ENCODE data around the gene CKLF.

Gene CKLF

DNA sequence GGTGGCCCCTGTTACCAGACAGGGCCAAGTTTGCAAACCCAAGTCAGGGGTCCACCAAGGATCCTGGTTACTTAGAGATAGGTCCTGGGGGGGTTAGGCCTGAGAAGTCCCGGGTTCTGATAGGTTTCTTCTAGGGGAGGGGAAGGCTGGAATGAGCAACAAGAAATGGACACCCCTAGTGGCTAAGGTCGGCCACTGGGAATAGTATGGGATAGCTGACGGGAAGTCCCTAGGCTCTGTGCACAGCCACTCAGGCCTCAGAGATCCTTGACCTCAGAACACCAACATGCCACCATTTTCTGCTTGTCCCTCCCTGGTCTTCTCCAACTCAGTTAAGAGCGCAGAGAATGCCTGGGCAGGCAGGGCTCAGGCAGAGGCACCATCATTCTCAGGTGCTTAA is 15.9 kb upstream of the CKLF start:
- no peak for TF ChIP-seq SIN3A (IDR thresholded peaks at IDR 0.05; ENCODE audit: borderline replicate concordance, insufficient read depth, low read length)
- no peak for TF ChIP-seq TAF1 (IDR thresholded peaks at IDR 0.05; ENCODE audit: borderline replicate concordance, insufficient read depth, low read length)
- TF ChIP-seq, protein P1, sequence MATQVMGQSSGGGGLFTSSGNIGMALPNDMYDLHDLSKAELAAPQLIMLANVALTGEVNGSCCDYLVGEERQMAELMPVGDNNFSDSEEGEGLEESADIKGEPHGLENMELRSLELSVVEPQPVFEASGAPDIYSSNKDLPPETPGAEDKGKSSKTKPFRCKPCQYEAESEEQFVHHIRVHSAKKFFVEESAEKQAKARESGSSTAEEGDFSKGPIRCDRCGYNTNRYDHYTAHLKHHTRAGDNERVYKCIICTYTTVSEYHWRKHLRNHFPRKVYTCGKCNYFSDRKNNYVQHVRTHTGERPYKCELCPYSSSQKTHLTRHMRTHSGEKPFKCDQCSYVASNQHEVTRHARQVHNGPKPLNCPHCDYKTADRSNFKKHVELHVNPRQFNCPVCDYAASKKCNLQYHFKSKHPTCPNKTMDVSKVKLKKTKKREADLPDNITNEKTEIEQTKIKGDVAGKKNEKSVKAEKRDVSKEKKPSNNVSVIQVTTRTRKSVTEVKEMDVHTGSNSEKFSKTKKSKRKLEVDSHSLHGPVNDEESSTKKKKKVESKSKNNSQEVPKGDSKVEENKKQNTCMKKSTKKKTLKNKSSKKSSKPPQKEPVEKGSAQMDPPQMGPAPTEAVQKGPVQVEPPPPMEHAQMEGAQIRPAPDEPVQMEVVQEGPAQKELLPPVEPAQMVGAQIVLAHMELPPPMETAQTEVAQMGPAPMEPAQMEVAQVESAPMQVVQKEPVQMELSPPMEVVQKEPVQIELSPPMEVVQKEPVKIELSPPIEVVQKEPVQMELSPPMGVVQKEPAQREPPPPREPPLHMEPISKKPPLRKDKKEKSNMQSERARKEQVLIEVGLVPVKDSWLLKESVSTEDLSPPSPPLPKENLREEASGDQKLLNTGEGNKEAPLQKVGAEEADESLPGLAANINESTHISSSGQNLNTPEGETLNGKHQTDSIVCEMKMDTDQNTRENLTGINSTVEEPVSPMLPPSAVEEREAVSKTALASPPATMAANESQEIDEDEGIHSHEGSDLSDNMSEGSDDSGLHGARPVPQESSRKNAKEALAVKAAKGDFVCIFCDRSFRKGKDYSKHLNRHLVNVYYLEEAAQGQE (IDR thresholded peaks at IDR 0.05; ENCODE audit: insufficient read depth in 1 of 2, low read depth in 2 of 2, low read length in 2 of 2): no peak
- TF ChIP-seq POLR2AphosphoS5 (IDR thresholded peaks at IDR 0.05; ENCODE audit: low read depth, low read length): no peak
- no peak for TF ChIP-seq FOXP2 (optimal IDR thresholded peaks at IDR 0.05; ENCODE audit: borderline replicate concordance, extremely low read depth, extremely low read length, insufficient read depth)

DNA sequence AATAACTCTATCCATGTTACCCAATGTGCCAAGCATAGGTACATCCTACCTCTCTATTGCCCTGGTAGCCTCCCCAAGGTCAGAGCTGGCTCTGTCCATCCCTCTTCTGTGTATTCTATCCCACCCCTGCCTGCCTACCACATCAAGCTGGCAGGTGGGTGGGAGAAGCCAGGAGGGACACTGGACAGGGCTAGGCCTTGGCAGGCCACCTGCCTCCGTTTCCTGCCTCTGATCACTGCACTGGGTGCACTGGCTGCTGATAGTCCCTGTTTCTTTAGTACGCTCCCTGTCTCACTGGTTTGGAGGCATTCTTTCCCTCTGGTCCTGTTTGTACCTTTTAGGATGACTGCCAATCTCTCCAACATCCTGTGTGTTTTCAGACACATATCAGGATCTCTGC is 15.1 kb upstream of the CKLF start:
- TF ChIP-seq TAF1 (IDR thresholded peaks at IDR 0.05; ENCODE audit: borderline replicate concordance, insufficient read depth, low read length) (no peak), SIN3A (IDR thresholded peaks at IDR 0.05; ENCODE audit: borderline replicate concordance, insufficient read depth, low read length) (no peak), FOXP2 (optimal IDR thresholded peaks at IDR 0.05; ENCODE audit: borderline replicate concordance, extremely low read depth, extremely low read length, insufficient read depth) (no peak), POLR2AphosphoS5 (IDR thresholded peaks at IDR 0.05; ENCODE audit: low read depth, low read length) (no peak)
- TF ChIP-seq, protein P1 (IDR thresholded peaks at IDR 0.05; ENCODE audit: insufficient read depth in 1 of 2, low read depth in 2 of 2, low read length in 2 of 2): no peak

DNA sequence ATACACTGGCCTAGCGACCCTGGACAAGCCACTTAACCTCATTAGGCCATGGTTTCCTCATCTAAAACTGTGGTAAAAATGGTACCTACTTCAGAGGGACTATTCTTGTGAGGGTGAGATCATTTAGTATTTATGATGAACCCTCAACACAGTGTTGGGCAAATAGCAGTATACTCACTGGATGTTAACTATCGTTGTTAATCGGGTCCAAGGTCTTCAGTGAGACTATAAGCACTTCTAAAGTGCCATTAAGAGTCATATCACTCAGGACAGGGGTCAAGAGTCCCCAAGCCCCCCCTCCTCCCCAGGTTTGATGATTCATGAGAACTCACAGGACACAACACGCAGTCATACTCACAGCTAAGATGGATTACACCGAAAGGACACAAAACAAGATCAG is 13.5 kb upstream of the CKLF start:
- no peak for TF ChIP-seq SIN3A (IDR thresholded peaks at IDR 0.05; ENCODE audit: borderline replicate concordance, insufficient read depth, low read length)
- TF ChIP-seq, protein P1 (IDR thresholded peaks at IDR 0.05; ENCODE audit: insufficient read depth in 1 of 2, low read depth in 2 of 2, low read length in 2 of 2): no peak
- no peak for TF ChIP-seq TAF1 (IDR thresholded peaks at IDR 0.05; ENCODE audit: borderline replicate concordance, insufficient read depth, low read length)
- no peak for TF ChIP-seq POLR2AphosphoS5 (IDR thresholded peaks at IDR 0.05; ENCODE audit: low read depth, low read length)
- no peak for TF ChIP-seq FOXP2 (optimal IDR thresholded peaks at IDR 0.05; ENCODE audit: borderline replicate concordance, extremely low read depth, extremely low read length, insufficient read depth)

GRCh38 chr16:66539623-66540469 is 12.5 kb upstream of the CKLF start:
- no peak for TF ChIP-seq POLR2AphosphoS5 (IDR thresholded peaks at IDR 0.05; ENCODE audit: low read depth, low read length)
- TF ChIP-seq FOXP2 (optimal IDR thresholded peaks at IDR 0.05; ENCODE audit: borderline replicate concordance, extremely low read depth, extremely low read length, insufficient read depth): no peak
- no peak for TF ChIP-seq SIN3A (IDR thresholded peaks at IDR 0.05; ENCODE audit: borderline replicate concordance, insufficient read depth, low read length)
- TF ChIP-seq, protein P1 (IDR thresholded peaks at IDR 0.05; ENCODE audit: insufficient read depth in 1 of 2, low read depth in 2 of 2, low read length in 2 of 2): no peak
- no peak for TF ChIP-seq TAF1 (IDR thresholded peaks at IDR 0.05; ENCODE audit: borderline replicate concordance, insufficient read depth, low read length)
